Fibroblast of gingiva (primary cell): ENCODE results near the gene ATG2B.
A peak's percentile ranks its signal among the peaks of the same experiment; 100 is the strongest.

Experiments used
- DNase-seq: peaks from one replicate; pipeline ENCODE4 v3.0.0-alpha.2; 2011; ENCODE audit warnings: low read depth

The ATG2B gene, protein sequence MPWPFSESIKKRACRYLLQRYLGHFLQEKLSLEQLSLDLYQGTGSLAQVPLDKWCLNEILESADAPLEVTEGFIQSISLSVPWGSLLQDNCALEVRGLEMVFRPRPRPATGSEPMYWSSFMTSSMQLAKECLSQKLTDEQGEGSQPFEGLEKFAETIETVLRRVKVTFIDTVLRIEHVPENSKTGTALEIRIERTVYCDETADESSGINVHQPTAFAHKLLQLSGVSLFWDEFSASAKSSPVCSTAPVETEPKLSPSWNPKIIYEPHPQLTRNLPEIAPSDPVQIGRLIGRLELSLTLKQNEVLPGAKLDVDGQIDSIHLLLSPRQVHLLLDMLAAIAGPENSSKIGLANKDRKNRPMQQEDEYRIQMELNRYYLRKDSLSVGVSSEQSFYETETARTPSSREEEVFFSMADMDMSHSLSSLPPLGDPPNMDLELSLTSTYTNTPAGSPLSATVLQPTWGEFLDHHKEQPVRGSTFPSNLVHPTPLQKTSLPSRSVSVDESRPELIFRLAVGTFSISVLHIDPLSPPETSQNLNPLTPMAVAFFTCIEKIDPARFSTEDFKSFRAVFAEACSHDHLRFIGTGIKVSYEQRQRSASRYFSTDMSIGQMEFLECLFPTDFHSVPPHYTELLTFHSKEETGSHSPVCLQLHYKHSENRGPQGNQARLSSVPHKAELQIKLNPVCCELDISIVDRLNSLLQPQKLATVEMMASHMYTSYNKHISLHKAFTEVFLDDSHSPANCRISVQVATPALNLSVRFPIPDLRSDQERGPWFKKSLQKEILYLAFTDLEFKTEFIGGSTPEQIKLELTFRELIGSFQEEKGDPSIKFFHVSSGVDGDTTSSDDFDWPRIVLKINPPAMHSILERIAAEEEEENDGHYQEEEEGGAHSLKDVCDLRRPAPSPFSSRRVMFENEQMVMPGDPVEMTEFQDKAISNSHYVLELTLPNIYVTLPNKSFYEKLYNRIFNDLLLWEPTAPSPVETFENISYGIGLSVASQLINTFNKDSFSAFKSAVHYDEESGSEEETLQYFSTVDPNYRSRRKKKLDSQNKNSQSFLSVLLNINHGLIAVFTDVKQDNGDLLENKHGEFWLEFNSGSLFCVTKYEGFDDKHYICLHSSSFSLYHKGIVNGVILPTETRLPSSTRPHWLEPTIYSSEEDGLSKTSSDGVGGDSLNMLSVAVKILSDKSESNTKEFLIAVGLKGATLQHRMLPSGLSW (N-terminal part only)

DNA sequence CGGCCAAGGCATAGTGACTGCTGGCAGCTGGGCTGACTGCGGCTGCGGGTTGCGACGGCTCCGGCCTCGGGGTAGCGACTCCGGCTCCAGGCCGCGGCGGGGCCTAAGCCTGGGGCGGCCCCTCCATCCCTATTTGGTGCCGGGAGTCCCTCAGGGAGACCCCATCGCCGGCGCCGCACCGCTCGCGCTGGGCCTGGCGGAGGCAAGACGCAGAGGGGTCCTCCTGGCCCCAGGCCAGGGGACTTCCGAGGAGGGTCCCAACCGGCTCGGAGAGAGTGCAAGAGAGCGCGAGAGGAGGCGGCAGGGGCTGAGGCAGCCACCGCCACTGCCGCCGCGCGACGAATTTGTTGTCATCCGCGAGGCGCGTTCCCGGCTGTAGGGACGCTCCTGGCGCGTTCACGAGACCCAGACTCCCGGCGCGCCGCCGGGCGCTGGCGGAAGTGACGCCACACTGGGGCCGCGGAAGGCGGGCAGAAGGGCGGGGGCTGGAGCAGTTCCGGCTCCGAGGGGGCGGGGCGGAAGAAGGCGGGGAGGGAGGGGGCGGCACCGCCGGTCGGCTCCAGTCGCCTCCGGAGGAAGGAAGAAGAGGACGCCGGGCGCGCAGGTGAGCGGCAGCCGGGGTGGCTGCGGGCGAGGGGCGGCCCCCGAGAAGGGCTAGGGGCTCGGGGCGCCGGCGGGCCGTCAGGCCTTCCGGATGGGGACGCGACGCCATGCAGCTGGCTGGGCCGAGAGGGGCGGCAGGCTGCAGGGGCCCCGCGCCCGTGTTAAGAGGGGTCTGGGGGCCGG is at the start of gene ATG2B, which contains the start of gene GSKIP:
Gene ATG2B, minus strand, starts transcription at position 377 of the 786 bp plus-strand sequence. Its CDS starts 365 bp downstream, at position 12.
Gene GSKIP, plus strand, starts transcription at position 562 of the 786 bp plus-strand sequence. CDS start 18,722 bp downstream, outside the sequence.
- peak; percentile 87 for DNase-seq

DNA sequence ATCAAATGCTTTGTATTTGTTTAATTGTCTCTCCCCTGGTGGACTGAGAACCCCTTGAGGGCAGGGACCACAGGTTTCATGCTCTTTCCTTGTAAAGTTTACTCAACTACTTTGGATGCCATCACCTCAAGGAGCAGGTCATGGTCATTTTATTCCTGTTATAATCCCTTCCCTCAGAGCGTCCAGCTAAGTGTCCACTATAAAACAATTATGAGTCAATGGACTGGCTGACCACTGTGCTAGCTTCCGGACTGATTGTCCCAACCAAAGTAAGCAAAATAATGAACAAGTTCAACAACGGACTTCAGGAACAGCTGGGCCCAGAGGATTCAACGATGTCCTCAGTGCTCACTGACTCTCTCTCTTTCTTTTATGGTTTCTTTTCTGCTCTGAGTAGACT is 47.0 kb upstream of the ATG2B start:
- no peak for DNase-seq

DNA sequence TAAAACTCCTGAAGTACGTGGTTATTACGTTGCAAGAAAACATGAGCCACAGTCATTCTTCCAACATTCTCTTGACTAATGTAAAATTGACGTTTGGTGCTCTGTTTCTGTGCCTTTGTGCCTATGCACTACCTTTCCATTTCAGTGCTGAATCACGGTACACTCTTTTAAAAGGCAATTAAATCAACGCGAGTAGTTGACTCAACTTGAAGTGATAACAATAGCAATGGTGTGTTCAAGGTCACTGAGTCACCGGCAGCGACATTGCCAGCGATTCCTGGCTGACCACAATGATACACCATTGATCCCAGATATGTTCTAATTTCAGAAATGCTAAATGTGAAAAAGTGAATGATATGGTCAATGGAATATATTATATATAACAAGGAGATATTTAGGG is 46.6 kb upstream of the ATG2B start:
- no peak for DNase-seq

DNA sequence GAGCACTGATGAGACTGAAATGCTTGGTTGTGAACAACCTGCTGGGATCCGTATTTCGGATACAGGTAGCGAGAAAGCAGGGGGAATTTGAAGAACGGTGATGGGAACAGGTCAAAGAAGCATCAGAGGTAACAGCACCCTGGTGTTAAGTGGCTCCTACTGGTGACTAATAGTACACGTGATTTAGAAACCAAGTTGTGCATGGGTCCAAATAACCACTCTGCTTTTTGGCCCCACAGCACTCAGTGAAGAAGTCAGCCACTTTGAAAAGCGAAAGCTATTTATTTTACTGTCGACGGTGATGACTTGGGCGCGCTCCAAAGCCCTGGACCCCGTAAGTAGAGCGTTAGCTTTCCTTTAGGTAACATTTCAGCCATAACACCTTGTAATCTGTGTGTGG is 45.5 kb upstream of the ATG2B start:
- no peak for DNase-seq

DNA sequence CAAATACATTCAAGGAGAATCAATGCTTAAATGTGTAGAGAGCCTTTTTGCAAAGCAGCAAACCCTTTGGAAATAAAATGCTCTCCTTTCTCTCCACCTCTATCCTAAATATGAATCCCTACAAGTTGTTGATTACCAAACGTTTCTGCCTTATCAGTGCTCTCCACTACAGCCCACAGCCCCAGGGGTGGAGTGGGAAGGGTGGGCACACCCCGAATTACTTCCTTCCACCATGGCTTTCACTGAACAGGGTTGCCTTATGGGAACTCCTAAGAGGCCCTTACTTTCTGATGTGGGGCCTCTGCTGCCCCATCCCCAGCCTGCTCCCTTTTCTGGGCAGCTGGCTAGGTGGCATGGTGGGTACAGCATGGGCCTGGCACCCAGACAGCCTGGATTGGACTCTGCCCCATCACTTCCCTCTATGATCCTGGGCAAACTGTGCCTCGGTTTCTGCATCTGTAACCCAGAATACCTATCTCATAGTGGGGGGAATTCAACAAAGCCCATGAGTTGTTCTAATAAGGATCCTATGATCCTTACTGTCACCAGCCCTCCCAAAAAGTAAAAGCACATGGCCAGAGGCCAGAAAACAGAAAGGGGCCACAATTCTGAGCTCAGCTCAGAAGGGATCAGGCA is 44.9 kb upstream of the ATG2B start:
- no peak for DNase-seq

DNA sequence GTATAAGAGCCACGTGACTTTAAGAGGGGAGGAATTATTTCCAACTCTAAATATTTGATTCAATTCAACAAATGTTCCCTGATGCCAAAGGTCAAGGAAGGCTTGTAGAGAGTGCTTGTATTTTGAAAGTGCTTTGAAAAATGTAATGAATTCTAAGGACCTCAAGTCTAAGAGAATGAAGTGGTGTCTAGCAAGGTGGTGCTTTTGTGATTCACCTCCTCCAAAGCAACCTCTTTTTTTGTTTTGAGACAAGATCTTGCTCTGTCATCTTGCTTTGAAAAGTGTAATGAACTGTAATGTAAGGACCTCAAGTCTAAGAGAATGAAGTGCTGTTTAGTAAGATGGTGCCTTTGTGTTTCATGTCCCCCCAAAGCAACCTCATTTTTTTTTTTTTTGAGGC is 42.5 kb upstream of the ATG2B start:
- DNase-seq: no peak

DNA sequence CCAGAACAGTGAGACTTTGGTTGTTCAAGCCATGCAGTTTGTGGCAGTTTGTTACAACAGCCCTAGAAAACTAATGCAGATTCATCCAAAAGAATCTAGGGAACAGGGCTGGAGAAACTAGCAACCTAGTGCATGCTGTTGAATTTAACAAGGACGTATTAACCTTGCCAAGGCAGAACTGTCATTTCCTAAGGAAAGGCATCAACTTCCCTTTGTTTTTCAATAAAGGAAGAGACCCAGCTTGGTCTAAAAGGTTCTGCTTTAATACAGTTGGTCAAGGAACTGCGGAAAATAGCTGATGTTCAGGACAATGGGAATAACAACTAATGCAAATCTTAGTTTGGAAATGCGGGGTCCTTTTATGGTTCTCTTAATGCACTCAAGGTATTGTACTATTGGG is 40.3 kb upstream of the ATG2B start:
- no peak for DNase-seq

DNA sequence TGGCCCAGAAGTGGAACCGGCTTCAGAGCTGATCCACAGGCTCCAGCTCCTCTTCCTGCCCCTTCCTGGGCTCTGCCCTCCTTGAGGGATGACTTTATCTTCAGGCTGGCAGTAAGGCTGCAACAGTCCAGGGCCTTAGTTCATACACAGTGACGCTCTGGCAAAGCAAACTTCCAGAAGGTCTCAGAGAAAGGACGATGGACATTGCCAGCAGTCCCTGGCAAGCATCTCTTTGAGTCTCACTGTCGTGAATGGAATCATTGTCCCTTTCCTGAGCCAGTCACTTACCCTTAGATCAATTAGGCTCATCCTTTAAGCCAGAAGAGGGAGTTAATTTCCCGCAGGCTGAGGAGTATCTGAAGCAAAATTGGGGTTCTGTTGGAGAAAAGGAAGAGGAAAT is 37.4 kb upstream of the ATG2B start:
- no peak for DNase-seq

DNA sequence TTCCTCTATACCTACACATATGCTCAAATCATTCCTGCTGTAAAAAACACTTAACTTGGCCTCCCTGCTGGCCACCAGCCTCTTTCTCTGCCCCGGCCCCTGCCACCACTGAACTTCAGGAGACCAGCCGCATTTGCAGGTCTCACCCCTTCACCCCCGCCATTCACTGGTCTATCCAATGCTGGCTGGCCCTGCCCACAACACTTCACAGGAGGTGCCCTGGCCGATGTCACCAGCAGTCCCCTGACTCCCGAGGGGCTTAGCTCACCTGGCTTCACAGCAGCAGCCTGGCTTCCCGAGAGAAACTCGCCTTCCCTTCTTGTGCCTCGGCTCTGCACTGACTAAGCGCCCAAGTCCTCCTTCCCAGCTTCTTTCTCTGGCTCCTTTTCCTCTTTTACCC is 36.3 kb upstream of the ATG2B start:
- no peak for DNase-seq

DNA sequence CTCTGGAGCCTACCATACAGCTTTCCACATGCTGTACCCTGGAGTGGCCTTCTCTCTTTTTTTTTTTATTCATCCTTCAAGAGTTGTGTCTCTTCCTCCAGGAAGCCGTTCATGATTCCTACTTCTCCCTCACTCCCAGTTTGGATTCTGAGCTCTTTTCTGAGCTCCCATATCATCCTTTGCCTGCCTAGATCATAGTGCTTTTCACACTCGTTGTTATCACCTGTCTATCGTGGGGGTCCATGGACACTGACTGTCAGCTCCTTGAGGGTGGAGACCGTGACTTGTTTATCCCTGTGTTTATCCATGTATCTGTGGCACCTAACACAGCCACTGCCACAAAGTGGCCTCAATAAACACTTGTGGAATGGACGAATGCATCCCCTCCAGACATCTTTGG is 35.8 kb upstream of the ATG2B start:
- DNase-seq: no peak

DNA sequence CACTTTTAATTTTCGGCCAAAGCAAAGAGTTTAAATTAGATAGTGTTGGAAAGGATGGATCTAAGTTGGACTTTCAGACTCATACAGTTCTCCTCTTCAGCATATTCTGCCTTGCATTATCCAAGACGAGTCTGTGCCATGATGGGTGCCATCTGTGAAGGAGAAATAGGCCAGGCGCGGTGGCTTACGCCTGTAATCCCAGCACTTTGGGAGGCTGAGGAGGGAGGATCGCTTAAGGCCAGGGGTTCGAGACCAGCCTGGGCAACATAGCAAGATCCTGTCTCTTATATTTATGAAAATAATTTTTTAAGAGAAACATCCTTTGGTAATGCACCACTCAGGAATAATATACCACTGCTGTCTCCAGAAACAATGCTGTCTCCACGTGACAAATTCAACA is 35.3 kb upstream of the ATG2B start:
- DNase-seq: no peak

DNA sequence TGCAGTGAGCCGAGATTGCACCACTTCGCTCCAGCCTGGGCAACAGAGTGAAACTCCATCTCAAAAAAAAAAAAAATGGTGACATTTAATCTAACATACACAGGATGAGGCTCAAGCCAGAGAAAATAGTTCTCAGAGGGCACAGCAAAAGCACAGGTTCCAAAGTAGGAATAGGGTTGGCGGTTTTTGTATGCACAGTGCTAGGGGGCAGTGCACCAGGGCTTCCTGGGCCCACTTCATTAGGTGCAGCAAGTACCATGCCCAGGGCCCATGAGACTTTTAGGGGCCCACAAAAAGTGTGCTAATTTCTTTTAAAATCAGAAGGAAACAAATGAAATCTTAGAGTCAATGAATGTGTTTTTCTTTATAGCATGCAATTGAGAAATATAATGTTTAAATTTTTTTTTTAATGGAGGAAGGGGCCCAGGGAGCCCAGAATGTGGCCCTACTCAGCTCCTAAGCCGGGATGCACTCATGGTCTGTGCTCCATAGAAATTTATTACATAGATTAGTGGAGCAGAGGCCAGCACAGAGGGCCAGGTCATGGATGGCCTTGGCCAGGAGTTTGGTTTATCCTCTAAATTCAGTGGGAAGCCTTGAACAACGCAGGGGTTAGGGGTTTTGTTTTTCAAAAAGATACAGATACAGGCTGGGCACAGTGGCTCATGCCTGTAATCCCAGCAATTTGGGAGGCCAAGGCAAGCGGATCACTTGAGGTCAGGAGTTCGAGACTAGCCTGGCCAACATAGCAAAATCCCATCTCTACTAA is 31.1 kb upstream of the ATG2B start:
- DNase-seq: no peak

DNA sequence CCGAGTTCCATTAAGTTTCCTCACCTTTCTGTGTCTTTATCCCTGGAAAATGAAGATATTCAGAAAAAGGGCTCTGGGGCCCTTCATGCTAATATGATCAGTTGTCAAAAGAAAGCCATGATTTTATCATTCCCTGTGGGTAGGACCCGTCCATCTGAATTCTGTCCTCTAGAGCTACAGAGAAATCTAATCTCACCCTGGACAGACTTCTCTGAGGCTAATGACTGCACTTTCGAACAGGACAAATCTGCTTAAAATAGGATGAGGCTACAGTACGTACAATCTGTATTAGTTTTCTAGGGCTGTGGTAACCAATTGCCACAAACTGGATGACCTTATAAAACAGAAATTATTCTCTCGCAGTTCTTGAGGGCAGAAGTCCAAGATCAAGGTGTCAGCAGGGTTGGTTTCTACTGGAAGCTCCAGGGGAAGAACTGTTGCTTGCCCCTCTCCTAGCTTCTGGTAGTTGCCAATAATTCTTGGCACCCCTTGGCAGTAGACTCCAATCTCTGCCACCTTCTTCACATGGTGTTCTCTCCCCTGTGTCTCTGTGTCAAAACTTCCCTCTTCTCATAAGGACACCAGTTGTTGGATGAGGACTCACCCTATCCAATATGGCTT is 30.0 kb upstream of the ATG2B start:
- no peak for DNase-seq

DNA sequence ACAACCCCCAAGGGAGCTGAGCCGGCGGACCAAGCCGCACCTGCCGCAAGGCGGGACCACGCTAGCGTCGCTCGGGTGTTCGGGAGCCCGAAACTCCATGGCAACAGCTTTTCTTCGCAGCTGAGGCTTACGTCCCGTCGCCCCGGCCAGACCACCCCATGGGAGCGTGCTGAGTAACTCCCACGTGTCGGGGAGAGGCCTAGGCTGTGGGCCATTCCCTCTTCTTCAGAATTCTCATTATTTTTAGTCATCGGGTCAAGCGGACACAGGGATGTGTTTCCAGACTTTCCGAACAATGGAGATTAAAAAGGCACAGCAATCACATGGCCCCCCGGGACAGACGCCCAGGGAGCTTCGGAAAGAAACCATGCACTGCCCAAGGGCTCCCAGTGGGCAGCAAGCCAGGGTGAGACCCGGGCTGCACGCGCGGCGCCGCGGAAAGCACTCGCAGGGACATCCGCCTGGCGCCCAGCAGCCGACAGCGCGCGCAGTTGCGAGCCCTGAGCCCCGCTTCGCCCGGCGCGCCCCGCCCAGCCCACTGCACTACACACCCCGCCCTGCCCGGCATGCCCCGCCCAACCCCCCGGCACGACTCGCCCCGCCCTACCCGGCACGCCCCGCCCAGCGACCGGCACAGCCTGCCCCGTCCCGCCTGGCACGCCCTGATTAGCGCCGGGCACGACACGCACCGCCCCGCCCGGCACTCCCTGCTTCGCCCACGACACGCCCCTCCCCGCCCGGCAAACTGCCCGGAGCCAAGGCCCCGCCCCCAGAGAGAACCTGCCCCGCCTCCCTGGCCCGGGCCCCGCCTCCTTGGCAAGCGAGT is 28.4 kb upstream of the ATG2B start:
- DNase-seq: peak; percentile 96

DNA sequence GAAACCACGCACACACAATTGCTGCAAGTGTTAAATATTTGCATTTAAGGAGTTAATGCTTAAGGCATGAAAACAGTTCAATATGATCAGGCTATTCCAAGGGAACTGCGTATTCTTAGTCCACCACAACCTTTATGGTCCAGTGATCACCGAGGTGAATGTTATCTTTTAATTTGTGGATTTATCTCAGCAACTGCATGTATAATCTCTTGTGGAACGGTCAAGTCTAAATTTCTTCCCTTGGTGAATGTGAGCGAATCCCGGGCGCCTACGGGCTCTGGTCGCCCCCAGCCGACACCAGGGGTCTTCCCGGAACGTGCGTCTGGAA is 27.8 kb upstream of the ATG2B start:
- DNase-seq: no peak

DNA sequence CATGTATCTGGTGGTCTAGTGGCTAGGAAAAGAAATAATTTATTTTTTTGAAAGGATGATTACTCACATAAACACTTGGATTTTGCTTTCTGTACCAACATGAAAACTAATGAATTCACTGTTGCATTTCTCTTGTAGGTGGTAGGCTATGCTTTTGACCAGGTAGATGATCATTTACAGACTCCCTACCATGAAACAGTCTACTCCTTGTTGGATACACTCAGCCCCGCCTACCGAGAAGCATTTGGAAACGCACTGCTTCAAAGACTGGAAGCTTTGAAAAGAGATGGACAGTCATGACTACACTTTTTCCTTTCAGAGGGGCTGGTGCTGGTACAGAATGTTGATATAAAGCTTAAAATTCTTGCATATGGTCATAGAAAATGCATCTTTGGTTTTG is 22.2 kb upstream of the ATG2B start:
- no peak for DNase-seq

DNA sequence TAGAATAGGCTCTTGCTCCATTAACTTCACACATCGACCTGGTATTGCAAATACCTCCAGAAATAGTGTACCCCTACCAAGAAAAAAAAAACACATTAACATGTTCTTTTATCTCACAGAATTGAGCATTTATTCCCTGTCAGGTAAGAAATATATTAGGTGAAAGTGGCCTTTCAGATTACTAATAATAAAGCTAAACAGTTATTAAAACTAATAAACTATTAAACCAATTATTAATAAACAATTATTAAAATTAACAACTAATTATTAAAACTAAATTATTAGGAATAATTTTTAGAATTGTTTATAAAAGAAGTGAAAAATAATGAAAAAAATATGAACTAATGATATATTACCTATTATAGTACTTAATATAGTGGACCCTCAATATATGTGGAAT is 21.6 kb upstream of the ATG2B start:
- no peak for DNase-seq

DNA sequence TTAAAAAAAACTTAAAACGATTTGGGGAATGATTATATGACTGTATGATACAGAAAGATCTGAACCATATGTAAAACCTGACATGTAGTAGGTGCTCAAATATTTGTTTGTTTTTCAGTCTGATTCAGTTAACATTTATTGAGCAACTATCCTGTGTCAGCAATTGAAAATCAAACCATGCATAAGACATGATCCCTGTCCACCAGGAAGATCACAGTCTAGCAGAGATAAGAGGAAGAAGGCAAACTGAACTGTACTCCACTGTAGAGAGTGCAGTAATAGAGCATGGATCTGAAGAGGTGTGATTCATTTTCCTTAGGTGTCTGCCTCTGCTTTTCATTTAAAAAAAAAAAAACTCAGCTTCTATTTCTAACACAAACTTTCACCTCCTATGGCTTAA is 20.9 kb upstream of the ATG2B start:
- no peak for DNase-seq

DNA sequence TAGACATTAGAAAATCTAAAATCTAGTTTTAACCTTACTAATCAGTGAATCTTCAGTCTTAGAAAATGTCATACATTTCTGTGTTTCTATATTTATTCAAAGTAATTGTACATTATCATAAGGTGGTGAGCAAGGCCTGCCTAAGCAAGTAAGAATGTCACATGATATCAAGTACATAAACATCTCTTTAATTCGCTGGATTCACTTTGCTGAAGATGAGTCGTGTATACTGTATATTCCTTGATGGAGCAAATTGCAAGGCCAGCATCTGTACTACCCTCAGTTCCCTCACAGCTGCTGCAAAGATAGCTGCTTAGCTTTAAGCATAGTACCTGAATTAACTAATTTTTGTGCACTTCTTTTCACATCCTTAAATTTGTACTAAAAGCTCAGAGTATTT is 20.3 kb upstream of the ATG2B start:
- no peak for DNase-seq
